Ramos (cell line): ENCODE data around the gene LRP10.

Experiments
- in situ Hi-C: fragments of 300-500 bp; cut with MboI; formaldehyde crosslinking; loops from one replicate; pipeline ENCODE4 v1.14.3; 2022; ENCODE audit warnings: low sequenced_read_pairs; ENCODE audit not compliant: unreplicated experiment

Gene LRP10

DNA sequence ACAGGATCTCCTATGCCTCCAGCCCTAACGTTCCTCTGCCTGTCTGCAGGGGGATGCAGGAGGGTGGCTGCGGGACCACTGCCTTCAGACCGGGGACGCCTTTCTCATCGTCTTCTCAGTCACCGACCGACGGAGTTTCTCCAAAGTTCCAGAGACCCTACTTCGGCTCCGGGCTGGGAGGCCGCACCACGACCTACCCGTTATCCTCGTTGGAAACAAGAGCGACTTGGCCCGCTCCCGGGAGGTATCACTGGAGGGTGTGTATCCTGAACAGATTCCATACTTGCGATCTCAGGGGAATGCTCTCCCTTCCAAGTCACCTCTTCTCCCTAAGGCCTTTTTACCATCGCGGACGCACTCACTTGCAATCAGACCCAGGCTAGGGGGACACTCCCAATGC is 14.4 kb downstream of the LRP10 start:
- in situ Hi-C loops: no loop called here

DNA sequence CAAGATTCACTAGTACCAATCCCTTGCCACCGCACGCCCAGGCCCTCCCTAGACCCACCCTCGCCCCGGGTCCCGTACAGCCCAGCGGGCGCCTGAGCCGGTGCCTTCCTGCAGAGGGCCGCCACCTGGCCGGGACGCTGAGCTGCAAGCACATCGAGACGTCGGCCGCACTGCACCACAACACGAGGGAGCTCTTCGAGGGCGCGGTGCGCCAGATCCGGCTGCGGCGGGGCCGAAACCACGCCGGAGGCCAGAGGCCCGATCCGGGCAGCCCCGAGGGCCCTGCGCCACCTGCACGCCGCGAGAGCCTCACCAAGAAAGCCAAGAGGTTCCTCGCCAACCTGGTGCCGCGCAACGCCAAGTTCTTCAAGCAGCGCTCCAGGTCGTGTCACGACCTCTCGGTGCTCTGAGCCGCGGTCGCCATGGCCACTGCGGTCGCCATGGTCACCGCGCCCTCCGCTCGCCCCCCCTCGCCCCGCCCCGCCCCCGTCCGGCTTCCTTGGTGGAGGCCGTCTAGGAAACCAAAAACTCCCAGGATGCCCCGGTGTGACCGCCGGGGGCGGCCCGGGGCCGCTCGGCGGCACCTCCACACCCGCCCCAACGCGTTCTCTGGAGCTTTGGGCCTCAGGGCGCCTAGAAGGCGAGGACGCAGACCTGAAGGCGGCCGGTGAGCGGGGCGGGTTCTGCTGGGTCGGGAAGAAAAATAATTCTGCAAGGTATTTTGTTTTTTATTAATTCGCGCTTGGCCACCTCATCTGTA is 15.1 kb downstream of the LRP10 start:
- in situ Hi-C loops: no loop called here

DNA sequence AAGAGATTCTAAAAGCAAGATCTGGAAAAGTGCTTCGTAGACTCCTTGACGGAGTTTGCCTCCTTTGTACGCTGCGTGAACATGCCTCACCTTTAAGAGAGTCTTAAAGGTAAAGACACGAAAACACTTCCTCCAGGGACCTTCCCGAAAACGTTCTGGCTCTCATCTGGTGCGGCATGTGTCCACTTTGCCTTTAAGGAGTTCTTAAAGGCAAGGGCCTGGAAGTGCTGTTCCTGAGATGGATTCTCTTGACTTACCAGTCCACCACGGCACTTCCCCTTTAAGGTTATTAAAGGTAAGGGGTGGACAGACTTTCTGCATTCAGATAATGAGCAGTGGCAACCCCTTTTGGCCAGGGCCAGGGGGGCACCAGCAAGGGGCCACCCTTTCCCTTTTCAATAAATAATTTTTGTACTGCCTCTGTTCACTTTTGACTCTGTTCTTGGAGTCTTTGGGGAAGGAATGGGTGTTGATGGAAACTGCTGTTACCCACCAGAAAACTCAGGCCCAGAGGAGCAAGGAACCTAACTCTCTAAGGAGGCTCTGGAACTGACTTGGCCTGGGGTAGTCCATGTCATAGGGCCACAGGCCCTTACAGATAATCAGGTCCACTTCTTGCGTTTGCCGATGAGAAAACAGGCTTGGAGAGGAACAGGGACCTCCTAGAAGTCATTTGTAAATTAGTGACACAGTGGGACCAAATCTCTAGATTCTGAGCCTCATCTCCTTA is 15.9 kb downstream of the LRP10 start:
- in situ Hi-C loops: no loop called here

GRCh38 chr14:22887990-22888378 is 16.4 kb downstream of the LRP10 start:
- in situ Hi-C loops: no loop called here

- in situ Hi-C loops: no loop called here
Measured at GRCh38 chr14:22888662-22889061, 17.1 kb downstream of the LRP10 start.

- in situ Hi-C loops: no loop called here
Measured at GRCh38 chr14:22890416-22890815, 18.9 kb downstream of the LRP10 start.

DNA sequence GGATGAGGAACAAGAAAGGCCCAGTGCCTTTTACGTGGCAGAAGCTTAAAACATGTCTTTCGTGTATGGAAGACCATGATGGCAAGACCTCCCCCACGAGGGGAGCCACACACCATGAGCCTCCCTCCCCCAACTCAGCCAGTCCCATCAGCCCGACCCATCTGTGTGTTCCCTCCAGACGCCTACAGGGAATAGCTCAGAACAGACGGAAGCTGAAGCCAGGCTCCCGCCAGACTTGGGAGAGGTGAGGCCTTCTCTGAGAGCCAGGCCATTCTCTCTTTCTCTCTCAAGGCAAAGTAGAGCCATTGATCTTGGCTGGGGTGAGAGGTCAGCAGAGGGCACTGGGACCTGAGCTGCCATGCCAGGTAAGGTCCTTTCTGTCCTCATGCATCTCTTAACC is 20.9 kb downstream of the LRP10 start:
- in situ Hi-C loops: no loop called here

DNA sequence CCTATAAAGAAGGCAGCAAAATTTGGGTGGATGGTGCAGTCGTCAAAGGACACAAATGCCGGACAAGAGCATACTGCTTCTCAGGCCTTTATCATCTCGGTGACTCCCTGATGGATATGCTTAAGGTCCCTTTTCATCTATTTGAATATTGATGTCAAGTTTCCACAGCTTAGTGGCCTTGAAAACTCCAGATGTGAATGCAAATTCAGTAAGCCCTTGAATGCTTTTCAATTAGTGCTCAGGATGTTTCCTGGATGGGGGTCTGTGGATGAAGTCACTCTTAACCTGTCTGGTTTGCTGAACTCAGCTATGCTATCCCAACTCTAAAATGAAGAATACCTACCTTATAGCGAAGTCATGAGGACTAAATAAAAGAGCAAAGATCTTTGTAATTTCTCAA is 22.2 kb downstream of the LRP10 start:
- in situ Hi-C loops: no loop called here

DNA sequence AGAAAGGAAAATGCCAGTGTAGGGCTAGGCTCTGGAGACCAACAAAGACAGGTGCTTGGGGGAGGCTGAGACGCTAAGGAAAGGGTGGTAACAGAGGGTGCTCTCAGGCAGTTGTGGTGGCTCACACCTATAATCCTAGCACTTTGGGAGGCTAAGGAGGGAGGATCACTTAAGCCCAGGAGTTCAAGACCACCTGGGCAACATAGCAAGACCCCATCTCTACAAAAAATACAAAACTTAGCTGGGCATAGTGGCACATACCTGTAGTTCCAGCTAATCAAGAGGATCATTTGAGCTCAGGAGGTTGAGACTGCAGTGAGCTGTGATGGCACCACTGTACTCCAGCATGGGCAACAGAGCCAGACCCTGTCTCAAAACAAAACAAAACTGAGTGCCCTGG is 23.9 kb downstream of the LRP10 start:
- in situ Hi-C loops: no loop called here

GRCh38 chr14:22896356-22896755 is 24.8 kb downstream of the LRP10 start:
- in situ Hi-C loops: no loop called here

GRCh38 chr14:22896760-22897159 is 25.2 kb downstream of the LRP10 start:
- in situ Hi-C loops: no loop called here

GRCh38 chr14:22897357-22897756 is 25.8 kb downstream of the LRP10 start:
- in situ Hi-C loops: no loop called here

GRCh38 chr14:22898302-22899090 is 27.0 kb downstream of the LRP10 start:
- in situ Hi-C loops: no loop called here

GRCh38 chr14:22900081-22900799 is 28.7 kb downstream of the LRP10 start:
- in situ Hi-C loops: no loop called here

DNA sequence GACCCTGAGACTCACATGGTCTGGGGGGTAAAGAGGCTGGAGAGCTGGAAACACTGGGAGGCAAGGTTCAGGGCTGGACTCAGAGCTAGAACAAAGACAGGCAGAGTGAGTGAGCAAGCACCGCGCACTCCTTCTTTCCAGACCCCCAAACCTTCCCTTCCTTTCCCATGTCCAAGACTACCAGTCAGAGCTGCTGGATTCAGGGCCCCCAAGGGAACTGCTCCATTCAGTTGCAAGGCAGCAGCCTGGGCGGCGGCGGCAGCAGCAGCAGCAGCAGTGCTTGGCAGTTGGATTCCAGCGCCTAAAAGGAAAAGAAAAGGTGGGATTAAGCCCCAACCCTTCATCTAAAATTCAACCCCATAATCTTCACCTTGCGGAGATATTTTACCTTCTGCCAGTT is 30.3 kb downstream of the LRP10 start:
- in situ Hi-C loops: no loop called here

- in situ Hi-C loops: no loop called here
Measured at GRCh38 chr14:22903742-22904087, 32.2 kb downstream of the LRP10 start.

DNA sequence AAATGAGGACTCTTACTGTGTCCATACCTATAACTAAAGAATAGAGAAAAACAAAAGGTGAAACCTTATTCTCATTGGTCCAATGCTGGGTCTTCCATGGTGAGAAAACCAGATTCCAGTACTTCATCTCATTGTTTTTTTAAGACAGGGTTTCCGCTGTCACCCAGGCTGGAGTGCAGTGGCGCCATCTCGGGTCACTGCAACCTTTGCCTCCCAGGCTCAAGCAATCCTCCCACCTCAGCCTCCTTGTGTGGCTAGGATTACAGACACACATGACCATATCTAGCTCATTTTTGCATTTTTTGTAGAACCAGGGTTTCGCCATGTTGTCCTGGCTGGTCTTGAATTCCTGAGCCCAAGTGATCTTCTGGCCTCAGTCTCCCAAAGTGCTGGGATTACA is 34.1 kb downstream of the LRP10 start:
- in situ Hi-C loops: no loop called here

GRCh38 chr14:22906073-22906472 is 34.5 kb downstream of the LRP10 start:
- in situ Hi-C loops: no loop called here

DNA sequence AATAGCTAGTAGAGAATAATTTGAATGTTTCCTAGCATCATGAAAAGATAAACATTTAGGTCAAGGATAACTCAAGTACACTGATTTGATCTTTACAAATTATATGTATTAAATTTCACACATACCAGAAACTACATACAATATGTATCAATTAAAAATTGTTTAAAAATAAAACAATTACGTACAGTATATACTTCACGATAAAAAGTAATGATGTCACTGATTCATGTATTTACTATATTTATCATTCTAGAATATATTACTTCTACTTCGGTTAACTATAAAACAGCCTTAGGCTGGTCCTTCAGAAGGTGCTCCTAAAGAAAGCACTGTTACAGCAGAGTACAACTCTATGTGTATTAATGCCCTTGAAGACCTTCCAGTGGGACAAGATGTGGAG is 35.9 kb downstream of the LRP10 start:
- in situ Hi-C loops: no loop called here

DNA sequence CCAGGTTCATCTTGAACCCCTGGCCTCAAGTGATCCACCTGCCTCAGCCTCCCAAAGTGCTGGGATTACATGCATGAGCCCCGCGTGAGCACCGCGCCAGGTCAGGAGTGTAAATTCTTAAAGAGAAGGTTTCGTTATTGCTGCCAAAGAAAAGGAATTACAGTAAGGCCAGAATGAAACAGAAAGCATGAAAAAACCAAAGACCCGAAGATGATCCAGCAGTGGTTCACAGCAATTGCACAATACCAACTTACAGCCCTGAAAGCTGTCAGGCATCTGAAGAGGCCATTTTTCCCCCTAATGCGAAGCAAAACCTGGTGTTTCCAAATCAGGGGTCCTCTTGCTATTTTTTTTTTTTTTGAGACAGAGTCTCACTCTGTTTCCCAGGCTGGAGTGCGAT is 37.1 kb downstream of the LRP10 start:
- in situ Hi-C loops: no loop called here

GRCh38 chr14:22910916-22911315 is 39.4 kb downstream of the LRP10 start:
- in situ Hi-C loops: no loop called here
